ENCODE measurements around the gene CENPP.

DNA sequence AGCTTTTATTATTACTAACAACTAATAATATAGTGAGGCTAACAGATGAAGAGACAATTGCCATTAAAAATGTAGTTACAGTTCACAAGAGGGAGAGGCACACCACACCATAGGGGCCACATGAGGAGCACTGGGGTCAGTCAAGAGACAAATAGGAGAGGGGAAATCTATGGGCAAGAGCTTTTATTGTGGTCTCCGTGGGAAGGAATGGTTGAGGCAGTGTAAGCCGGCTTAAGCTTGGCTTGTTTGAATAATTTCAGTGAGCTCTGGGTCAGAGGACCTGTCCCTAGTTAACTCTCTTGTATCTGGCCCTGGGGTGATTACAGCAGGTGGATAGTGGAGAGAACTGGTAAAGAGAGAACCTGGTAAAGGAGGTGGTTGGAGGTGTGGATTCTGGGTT lies 43.3 kb downstream of the CENPP start:
- TF ChIP-seq POLR2AphosphoS5 (IDR thresholded peaks at IDR 0.05) (no peak), POLR2A (IDR thresholded peaks at IDR 0.05) (no peak), EP300 (IDR thresholded peaks at IDR 0.05) (no peak)
- TF ChIP-seq, protein P1, sequence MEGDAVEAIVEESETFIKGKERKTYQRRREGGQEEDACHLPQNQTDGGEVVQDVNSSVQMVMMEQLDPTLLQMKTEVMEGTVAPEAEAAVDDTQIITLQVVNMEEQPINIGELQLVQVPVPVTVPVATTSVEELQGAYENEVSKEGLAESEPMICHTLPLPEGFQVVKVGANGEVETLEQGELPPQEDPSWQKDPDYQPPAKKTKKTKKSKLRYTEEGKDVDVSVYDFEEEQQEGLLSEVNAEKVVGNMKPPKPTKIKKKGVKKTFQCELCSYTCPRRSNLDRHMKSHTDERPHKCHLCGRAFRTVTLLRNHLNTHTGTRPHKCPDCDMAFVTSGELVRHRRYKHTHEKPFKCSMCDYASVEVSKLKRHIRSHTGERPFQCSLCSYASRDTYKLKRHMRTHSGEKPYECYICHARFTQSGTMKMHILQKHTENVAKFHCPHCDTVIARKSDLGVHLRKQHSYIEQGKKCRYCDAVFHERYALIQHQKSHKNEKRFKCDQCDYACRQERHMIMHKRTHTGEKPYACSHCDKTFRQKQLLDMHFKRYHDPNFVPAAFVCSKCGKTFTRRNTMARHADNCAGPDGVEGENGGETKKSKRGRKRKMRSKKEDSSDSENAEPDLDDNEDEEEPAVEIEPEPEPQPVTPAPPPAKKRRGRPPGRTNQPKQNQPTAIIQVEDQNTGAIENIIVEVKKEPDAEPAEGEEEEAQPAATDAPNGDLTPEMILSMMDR (IDR thresholded peaks at IDR 0.05), result no peak

Measured in gastroesophageal sphincter (tissue), 3 donors.